Kidney (tissue), 14 donors: ENCODE results near the gene GATA6. TPM values are rescaled to one million over a fixed set of nuclear protein-coding genes. Genes with fewer than 3 reads are reported as not detected.

Experiments
- DNase-seq, 5 donors: peaks; one replicate each; pipeline ENCODE4 v3.0.0-alpha.2; 2013 to 2020
- FAIRE-seq: peaks from 2 replicates; lab custom pipeline; 2012; peaks lifted over from hg19 to GRCh38; lab: Jason Lieb, UNC
- H3K27ac ChIP-seq, 2 donors: one replicate each; pipeline ENCODE4 v1.7.0; 2013; ENCODE audit warnings: low read depth in 2 of 2, low read length in 2 of 2, inconsistent platforms in 1 of 2
- H3K27me3 ChIP-seq: one replicate; pipeline ENCODE4 v1.7.1; 2013; ENCODE audit warnings: low read length, inconsistent platforms; ENCODE audit not compliant: control insufficient read depth, insufficient read depth
- H3K36me3 ChIP-seq, 3 donors: one replicate each; pipeline versions ENCODE4 v1.7.0 to v1.7.1; 2013; ENCODE audit warnings: low read length in 3 of 3, control low read depth in 1 of 3, inconsistent platforms in 1 of 3; ENCODE audit not compliant: insufficient read depth in 3 of 3, control insufficient read depth in 2 of 3
- H3K4me1 ChIP-seq, 3 donors: one replicate each; pipeline versions ENCODE4 v1.7.0 to v1.7.1; 2013; ENCODE audit warnings: low read length in 3 of 3, inconsistent platforms in 1 of 3, low read depth in 1 of 3; ENCODE audit not compliant: control insufficient read depth in 2 of 3, insufficient read depth in 2 of 3
- H3K4me3 ChIP-seq, 3 donors: one replicate each; pipeline versions ENCODE4 v1.7.0 to v1.8.1; 2013; ENCODE audit warnings: low read length in 3 of 3, control low read depth in 1 of 3, inconsistent platforms in 1 of 3
- H3K9ac ChIP-seq, 3 donors: one replicate each; pipeline versions ENCODE4 v1.7.0 to v1.7.1; 2013; ENCODE audit warnings: low read length in 3 of 3, control low read depth in 1 of 3, inconsistent platforms in 1 of 3
- H3K9me3 ChIP-seq, 3 donors: one replicate each; pipeline versions ENCODE4 v1.7.0 to v1.7.1; 2013; ENCODE audit warnings: low read length in 3 of 3, control low read depth in 1 of 3, inconsistent platforms in 1 of 3; ENCODE audit not compliant: control insufficient read depth in 2 of 3, insufficient read depth in 1 of 3
- intact Hi-C: fragments of 100-400 bp; cut with DNase I; formaldehyde crosslinking; loops from one replicate; pipeline ENCODE4 v1.11.1; 2022
- polyA plus RNA-seq: library from polyadenylated mRNA; stranded (reverse); fragments of 350-450 nt; fragmentation: Illumina TruSeq; extraction: RNeasy Lipid Tissue Mini Kit (QIAGEN cat#74804); gene quantifications from one replicate; pipeline ENCODE4 v1.2.3, GENCODE V29; 2014; ENCODE audit warnings: low read depth, low replicate concordance; ENCODE audit not compliant: insufficient read depth
- total RNA-seq: library from RNA; stranded (reverse); fragmentation: NEBNext Ultra II Directional; extraction: Animal tissue kit (Norgen Biotek cat#: 25700); gene quantifications from one replicate; pipeline ENCODE4 v1.2.1, GENCODE V29; 2021
- TF ChIP-seq, protein P1 (sequence below): IDR thresholded peaks from 3 replicates; pipeline ENCODE4 v1.5.1; 2012; ENCODE audit warnings: mild to moderate bottlenecking, moderate library complexity, borderline replicate concordance; ENCODE audit not compliant: insufficient read depth; ENCODE audit errors: extremely low read depth
- donor health status: control.
- donor health status: control.
- donor health status: control.
- donor health status: control.
- donor health status: control.
- donor health status: DM: yes; HTN: yes; CAD: no.
- donor health status: Normal renal cell carcinoma (clear cell type).

The GATA6 gene
- total and polyA plus RNA-seq, 2 donors from 2014 or later: 1.7 to 10.9 TPM

DNA sequence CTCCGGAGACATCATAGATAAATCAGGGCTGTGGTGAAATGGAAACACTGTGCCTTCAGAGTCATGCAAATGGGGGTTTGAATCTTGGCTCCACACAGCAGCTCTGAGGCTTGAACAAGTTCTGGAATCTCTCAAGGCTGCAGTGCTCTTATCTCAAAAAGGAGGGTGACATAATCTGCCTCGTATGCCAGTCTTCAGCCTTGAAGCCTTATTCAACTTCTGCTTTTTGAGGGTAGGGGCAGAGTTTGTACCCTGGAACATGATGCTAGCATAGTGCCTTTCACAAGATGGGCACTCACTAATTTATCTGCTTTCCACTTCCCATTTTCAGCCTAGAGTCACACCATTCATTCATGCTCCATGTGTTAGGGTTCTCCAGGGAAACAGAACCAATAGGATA, 42.3 kb downstream of the GATA6 start:
- TF ChIP-seq, protein P1, sequence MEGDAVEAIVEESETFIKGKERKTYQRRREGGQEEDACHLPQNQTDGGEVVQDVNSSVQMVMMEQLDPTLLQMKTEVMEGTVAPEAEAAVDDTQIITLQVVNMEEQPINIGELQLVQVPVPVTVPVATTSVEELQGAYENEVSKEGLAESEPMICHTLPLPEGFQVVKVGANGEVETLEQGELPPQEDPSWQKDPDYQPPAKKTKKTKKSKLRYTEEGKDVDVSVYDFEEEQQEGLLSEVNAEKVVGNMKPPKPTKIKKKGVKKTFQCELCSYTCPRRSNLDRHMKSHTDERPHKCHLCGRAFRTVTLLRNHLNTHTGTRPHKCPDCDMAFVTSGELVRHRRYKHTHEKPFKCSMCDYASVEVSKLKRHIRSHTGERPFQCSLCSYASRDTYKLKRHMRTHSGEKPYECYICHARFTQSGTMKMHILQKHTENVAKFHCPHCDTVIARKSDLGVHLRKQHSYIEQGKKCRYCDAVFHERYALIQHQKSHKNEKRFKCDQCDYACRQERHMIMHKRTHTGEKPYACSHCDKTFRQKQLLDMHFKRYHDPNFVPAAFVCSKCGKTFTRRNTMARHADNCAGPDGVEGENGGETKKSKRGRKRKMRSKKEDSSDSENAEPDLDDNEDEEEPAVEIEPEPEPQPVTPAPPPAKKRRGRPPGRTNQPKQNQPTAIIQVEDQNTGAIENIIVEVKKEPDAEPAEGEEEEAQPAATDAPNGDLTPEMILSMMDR: no peak

DNA sequence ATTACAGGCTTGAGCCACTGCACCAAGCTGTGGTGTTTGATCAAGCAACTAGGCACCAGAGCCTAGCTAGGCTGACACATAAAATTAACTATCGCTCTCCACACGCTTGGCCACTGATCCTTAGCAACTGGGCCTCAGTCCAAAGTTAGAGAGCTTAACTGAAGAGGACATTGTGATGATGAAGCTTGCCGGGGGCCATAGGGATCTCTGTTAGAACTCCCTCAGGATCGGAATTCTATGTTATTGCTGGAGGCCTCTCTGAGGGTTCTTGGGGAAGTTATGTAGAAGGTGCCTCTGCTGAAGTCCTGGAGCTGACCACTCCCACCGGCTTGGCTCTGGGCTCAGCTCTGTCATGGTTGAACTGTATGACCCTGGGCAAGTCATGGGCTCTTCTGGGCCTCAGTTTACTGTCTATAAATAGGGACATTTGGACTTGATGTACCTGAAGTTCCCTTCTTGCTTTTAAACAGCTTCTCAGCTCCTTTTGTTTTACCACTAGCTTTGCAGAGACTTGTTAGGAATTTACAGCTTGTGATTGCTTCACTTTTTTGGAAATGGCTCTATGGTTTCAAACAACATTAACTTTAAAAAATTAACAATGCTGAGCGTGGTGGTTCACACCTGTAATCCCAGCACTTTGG, 44.1 kb downstream of the GATA6 start:
- TF ChIP-seq, protein P1: no peak
- FAIRE-seq (no peak), DNase-seq (peak in 4 of 5 donors; percentile 31 to 85 (median 68))
- H3K4me1 ChIP-seq: peaks cover 0 to 2% (median 2%) of the 10 kb centered on the region in 3 donors
- no peak overlapping the region for H3K4me3 ChIP-seq
- H3K27ac ChIP-seq: no peak overlapping the region
- H3K36me3 ChIP-seq: no peaks in the 10 kb centered on the region
- intact Hi-C loops: no loop called here
- H3K9me3 ChIP-seq: no peaks in the 10 kb centered on the region
- H3K27me3 ChIP-seq: no peaks in the 10 kb centered on the region
- no peak overlapping the region for H3K9ac ChIP-seq

More for the DNA sequence above, 42.3 kb downstream of the GATA6 start:
- Histone ChIP-seq H3K36me3 (no peaks in the 10 kb centered on the region), H3K27me3 (no peaks in the 10 kb centered on the region), H3K27ac (no peak overlapping the region), H3K9me3 (no peaks in the 10 kb centered on the region), H3K4me3 (no peak overlapping the region), H3K4me1 (peaks cover 0 to 2% (median 2%) of the 10 kb centered on the region in 3 donors), H3K9ac (no peak overlapping the region)
- DNase-seq: no peak
- FAIRE-seq: no peak
- intact Hi-C loops: no loop called here

DNA sequence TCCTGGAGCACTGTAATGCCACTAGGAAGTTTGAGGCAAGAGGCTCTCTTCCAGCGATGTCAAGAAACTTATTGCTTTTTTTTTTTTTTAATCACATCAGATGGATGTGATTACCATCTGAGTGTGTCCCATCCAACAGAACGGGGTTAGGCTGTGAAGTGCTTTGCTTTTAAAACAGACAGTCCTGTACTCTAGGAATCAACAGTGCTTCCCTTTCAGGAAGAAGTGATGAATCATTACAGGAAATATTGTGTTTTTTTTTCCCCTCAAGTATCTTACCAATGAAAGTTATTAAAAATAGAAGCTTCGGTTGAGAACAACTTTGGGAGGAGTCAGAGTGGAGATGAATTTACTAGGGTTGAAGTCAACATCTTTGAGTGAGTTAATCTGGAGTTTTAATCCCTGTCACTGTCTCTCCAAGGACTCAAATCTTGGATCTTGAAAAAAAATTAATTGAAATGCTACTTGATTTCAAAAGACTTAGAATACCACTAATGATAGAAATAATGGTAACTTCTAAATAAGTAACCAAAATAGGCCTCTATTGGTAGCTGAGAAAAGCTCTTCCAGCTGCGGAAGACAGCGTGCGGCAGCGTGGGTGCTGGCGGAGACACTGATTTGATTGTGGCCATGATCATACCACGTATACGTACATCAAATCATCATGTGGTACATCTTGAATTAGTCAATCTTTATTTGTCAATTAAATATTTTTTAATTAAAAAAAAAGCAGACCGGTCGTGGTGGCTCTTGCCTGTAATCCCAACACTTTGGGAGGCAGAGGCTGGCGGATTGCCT, 45.5 kb downstream of the GATA6 start:
- H3K27ac ChIP-seq: no peak overlapping the region
- no peak overlapping the region for H3K4me3 ChIP-seq
- H3K4me1 ChIP-seq: peaks cover 0 to 2% (median 2%) of the 10 kb centered on the region in 3 donors
- intact Hi-C loops: no loop called here
- DNase-seq (peak in 1 of 5 donors; percentile 34), FAIRE-seq (no peak)
- TF ChIP-seq, protein P1: no peak
- H3K9me3 ChIP-seq: no peaks in the 10 kb centered on the region
- H3K36me3 ChIP-seq: no peaks in the 10 kb centered on the region
- no peaks in the 10 kb centered on the region for H3K27me3 ChIP-seq
- H3K9ac ChIP-seq: no peak overlapping the region
